H1 (cell line): ENCODE results near the gene LIN28B.

Experiments used
- CTCF ChIP-seq, 3 experiments: IDR thresholded peaks; 1 replicate in 2 of 3; 2 replicates in 1 of 3; pipeline versions ENCODE4 v1.5.1 to v1.6.1; 2011; ENCODE audit warnings: low read length in 3 of 3, mild to moderate bottlenecking in 3 of 3, inconsistent platforms in 2 of 3, low read depth in 1 of 3, moderate library complexity in 1 of 3; ENCODE audit not compliant: insufficient read depth in 1 of 3; ENCODE audit errors: control extremely low read depth in 1 of 3
- EZH2 ChIP-seq: fragments of 200-600 bp; sonication (generic); IDR thresholded peaks from 2 replicates; pipeline ENCODE4 v1.7.1; 2012; ENCODE audit warnings: low read depth, mild to moderate bottlenecking, moderate library complexity, low read length, inconsistent platforms; ENCODE audit not compliant: severe bottlenecking
- POLR2AphosphoS5 ChIP-seq: IDR thresholded peaks from 2 replicates; pipeline ENCODE4 v1.6.1; 2011; ENCODE audit warnings: low read depth, low read length
- SIN3A ChIP-seq, 2 experiments: IDR thresholded peaks in 1 of 2; conservative IDR thresholded peaks in 1 of 2; 2 replicates each; pipeline ENCODE4 v1.6.1; 2011 to 2012; ENCODE audit warnings: low read length in 2 of 2, improper control_type of control experiment in 1 of 2, low read depth in 1 of 2, mild to moderate bottlenecking in 1 of 2
- SUZ12 ChIP-seq: fragments of 200-600 bp; sonication (generic); IDR thresholded peaks from 2 replicates; pipeline ENCODE4 v1.6.1; 2012; ENCODE audit warnings: mild to moderate bottlenecking, inconsistent platforms, low read length, moderate library complexity, mixed read lengths
- TEAD4 ChIP-seq: IDR thresholded peaks from 2 replicates; pipeline ENCODE4 v1.6.1; 2012; ENCODE audit warnings: low read depth, low read length, inconsistent platforms, mixed read lengths
- ZNF274 ChIP-seq: IDR thresholded peaks from 2 replicates; pipeline ENCODE4 v1.7.0; 2012; ENCODE audit warnings: low read length, borderline replicate concordance; ENCODE audit errors: extremely low read depth

- TF ChIP-seq EZH2 (no peak), POLR2AphosphoS5 (no peak), ZNF274 (no peak), SUZ12 (no peak), SIN3A (conservative IDR thresholded peaks at IDR 0.05 in 1 of 2, IDR thresholded peaks at IDR 0.05 in 1 of 2; ENCODE audit: low read depth in 1 of 2, low read length in 2 of 2) (no peak), CTCF (IDR thresholded peaks at IDR 0.05; ENCODE audit: control extremely low read depth in 1 of 3, insufficient read depth in 1 of 3, low read depth in 1 of 3, low read length in 3 of 3) (no peak), TEAD4 (no peak)
These were observed 27.6 kb upstream of the LIN28B start for GRCh38 chr6:104929353-104929752.
